Measurements from ENCODE around the gene ICAM2. TPM values are rescaled to one million over a fixed set of nuclear protein-coding genes. Genes with fewer than 3 reads are reported as not detected.

ICAM2 gene
- total RNA-seq, 4 donors from 2014 or later = 7.2 to 71.1 (median 36.7) TPM

DNA sequence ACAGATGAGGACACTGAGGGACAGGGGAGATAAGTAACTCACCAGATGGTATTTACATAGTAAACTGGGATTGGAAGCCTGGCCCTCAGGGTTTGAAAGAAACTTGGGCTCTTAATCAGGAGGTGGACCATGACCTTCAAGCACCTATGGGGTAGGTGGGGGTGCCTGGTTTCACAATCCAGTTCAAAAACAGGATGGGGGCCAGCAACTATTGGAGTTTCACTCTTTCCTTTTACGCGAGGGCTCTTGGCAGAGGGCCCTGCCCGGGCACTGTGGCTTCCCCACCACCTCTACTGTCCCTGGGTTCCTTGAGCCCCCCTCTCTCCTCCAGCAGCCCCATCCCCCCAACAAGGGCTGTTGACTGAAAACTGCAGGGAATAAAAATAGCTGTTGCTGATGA, 33.6 kb downstream of the ICAM2 start:
- Histone ChIP-seq H3K27me3 (peaks cover 41% of the 10 kb centered on the region), H3K9me3 (peaks cover 0 to 4% (median 0%) of the 10 kb centered on the region in 3 donors), H3K27ac (peak overlapping the region in 1 of 4 donors; percentile 38), H3K4me3 (no peak overlapping the region), H3K4me1 (peaks cover 0 to 62% (median 40%) of the 10 kb centered on the region in 3 donors), H3K36me3 (no peaks in the 10 kb centered on the region)
- no peak for ATAC-seq
- TF ChIP-seq POLR2AphosphoS5 (IDR thresholded peaks at IDR 0.05) = no peak
- no peak for TF ChIP-seq CTCF (IDR thresholded peaks at IDR 0.05)
- no peak for TF ChIP-seq EP300 (IDR thresholded peaks at IDR 0.05)
- no peak for TF ChIP-seq POLR2A (IDR thresholded peaks at IDR 0.05)
- WGBS, 2 donors (ENCODE audit: low coverage in 1 of 2) = 53 to 69% methylated on average over 3 of the region's 3 CpGs

- peaks cover 31% of the 10 kb centered on the region for H3K27me3 ChIP-seq
- no peak overlapping the region for H3K4me3 ChIP-seq
- no peak for TF ChIP-seq POLR2A (IDR thresholded peaks at IDR 0.05)
- TF ChIP-seq CTCF (IDR thresholded peaks at IDR 0.05) = no peak
- no peak for TF ChIP-seq EP300 (IDR thresholded peaks at IDR 0.05)
- no peak for TF ChIP-seq POLR2AphosphoS5 (IDR thresholded peaks at IDR 0.05)
- H3K36me3 ChIP-seq = no peaks in the 10 kb centered on the region
- peaks cover 0 to 67% (median 40%) of the 10 kb centered on the region in 3 donors for H3K4me1 ChIP-seq
- H3K27ac ChIP-seq = peak overlapping the region in 3 of 4 donors; percentile 44 to 70 (median 55)
- ATAC-seq = no peak
- WGBS, 2 donors (ENCODE audit: low coverage in 1 of 2) = 92% methylated on average over 4 of the region's 13 CpGs; no CpG with 5 or more reads in 1 of the 2 donors
- H3K9me3 ChIP-seq = peaks cover 0 to 9% (median 0%) of the 10 kb centered on the region in 3 donors
Measured at GRCh38 chr17:63985387-63986140, 34.9 kb downstream of the ICAM2 start.

DNA sequence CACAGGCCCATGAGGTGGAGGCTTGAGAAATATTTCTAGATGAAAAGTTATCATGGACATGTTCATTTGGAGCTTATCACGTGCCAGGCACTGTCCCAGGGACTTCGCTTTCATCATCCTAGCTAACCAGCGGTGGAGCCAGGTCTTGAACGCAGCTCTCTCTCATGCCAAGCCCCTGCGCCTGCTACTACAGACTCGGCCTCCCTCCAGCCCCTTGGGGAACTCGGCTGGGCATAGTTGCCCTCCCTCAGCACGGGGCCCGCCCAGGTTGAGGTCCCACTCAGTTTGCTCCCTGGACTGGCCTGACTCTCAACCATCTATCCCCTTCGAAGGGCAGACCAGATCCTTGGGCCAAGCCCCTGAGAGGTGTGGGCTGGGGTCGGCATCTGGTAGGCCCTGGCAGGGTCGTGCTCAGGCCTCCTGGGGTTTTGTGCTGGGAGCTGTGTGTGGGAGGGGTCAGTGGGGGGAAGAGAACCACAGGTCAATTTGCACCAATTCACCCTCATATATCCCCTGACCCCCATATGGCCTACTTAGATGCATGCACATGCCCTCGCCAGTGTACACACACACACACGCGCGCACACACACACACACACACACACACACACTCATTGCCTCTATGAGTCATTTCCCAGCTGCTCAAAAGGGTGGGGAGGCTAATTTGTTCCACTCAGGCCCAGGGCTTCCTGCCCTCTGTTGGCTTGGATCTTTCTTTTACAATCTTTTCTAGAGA, 35.6 kb downstream of the ICAM2 start:
- WGBS, 2 donors (ENCODE audit: low coverage in 1 of 2) = 51 to 60% methylated on average over 4 to 7 of the region's 16 CpGs
- Histone ChIP-seq H3K36me3 (no peaks in the 10 kb centered on the region), H3K9me3 (peaks cover 0 to 9% (median 0%) of the 10 kb centered on the region in 3 donors), H3K4me3 (no peak overlapping the region), H3K27me3 (peaks cover 24% of the 10 kb centered on the region), H3K4me1 (peaks cover 0 to 74% (median 42%) of the 10 kb centered on the region in 3 donors), H3K27ac (peak overlapping the region in 3 of 4 donors; percentile 55 to 70 (median 55))
- peak; percentile 86 for ATAC-seq
- no peak for TF ChIP-seq EP300 (IDR thresholded peaks at IDR 0.05)
- TF ChIP-seq POLR2AphosphoS5 (IDR thresholded peaks at IDR 0.05) = no peak
- no peak for TF ChIP-seq POLR2A (IDR thresholded peaks at IDR 0.05)
- no peak for TF ChIP-seq CTCF (IDR thresholded peaks at IDR 0.05)

GRCh38 chr17:63984236-63984635, 36.2 kb downstream of the ICAM2 start:
- no peaks in the 10 kb centered on the region for H3K36me3 ChIP-seq
- H3K27ac ChIP-seq = peak overlapping the region in 3 of 4 donors; percentile 55 to 70 (median 55)
- WGBS, 2 donors (ENCODE audit: low coverage in 1 of 2) = 62 to 80% methylated on average over 3 to 5 of the region's 5 CpGs
- TF ChIP-seq POLR2AphosphoS5 (IDR thresholded peaks at IDR 0.05) = no peak
- no peak for TF ChIP-seq EP300 (IDR thresholded peaks at IDR 0.05)
- no peak for TF ChIP-seq POLR2A (IDR thresholded peaks at IDR 0.05)
- no peak for TF ChIP-seq CTCF (IDR thresholded peaks at IDR 0.05)
- H3K4me3 ChIP-seq = no peak overlapping the region
- no peak for ATAC-seq
- H3K9me3 ChIP-seq = peaks cover 0 to 9% (median 0%) of the 10 kb centered on the region in 3 donors
- peaks cover 19% of the 10 kb centered on the region for H3K27me3 ChIP-seq
- H3K4me1 ChIP-seq = peaks cover 0 to 72% (median 42%) of the 10 kb centered on the region in 3 donors

Measured in gastroesophageal sphincter (tissue), 4 donors.